ENCODE results near the gene TNFRSF25. TPM values are rescaled to one million over a fixed set of nuclear protein-coding genes. Genes with fewer than 3 reads are reported as not detected.
A peak's percentile ranks its signal among the peaks of the same experiment; 100 is the strongest.

TNFRSF25 gene
- total and polyA plus RNA-seq, 9 of the 15 experiments (the other 6 are each of a cell fraction or from before 2014, with no cell fraction given): 0.24 to 0.49 TPM; not detected in 7

- DNase-seq (ENCODE audit: extremely low read depth in 1 of 4, low spot score in 3 of 4) (peak; percentile 67 to 95 (median 92)), ATAC-seq (peak; percentile 75), FAIRE-seq (no peak)
- Histone ChIP-seq H3K9ac (ENCODE audit: insufficient read depth in 1 of 2, low read depth in 2 of 2, low read length in 2 of 2) (peak within 1 kb of the TSS in 1 of 2 experiments; percentile 76; a peak in 3 of 4 replicates), H4K20me1 (replicated peaks; ENCODE audit: control insufficient read depth, insufficient read depth, low read length) (peaks cover 49% of the 10 kb centered on the region), H3K9me1 (ENCODE audit: control insufficient read depth, insufficient read depth, low read length) (no peaks in the 10 kb centered on the region), H3K4me3 (peak within 1 kb of the TSS; percentile 22), H3K36me3 (ENCODE audit: control insufficient read depth, insufficient read depth, low read length) (no peaks in the 10 kb centered on the region), H3K4me1 (replicated peaks in 1 of 2; ENCODE audit: control insufficient read depth in 2 of 2, insufficient read depth in 2 of 2, low read length in 2 of 2) (peaks cover 45 to 76% of the 10 kb centered on the region in 2 experiments), H3K27ac (ENCODE audit: extremely low read depth, low read depth, low read length) (no peak within 1 kb of the TSS), H3K79me2 (ENCODE audit: control insufficient read depth, insufficient read depth, low read length) (no peaks in the 10 kb centered on the region), H3K4me2 (ENCODE audit: insufficient read depth, low read length) (peak within 1 kb of the TSS; percentile 67), H3K27me3 (ENCODE audit: control insufficient read depth in 2 of 2, insufficient read depth in 2 of 2, low read length in 2 of 2) (peaks cover 26 to 56% of the 10 kb centered on the region in 2 experiments; a peak in 3 of 5 replicates), H3K9me3 (replicated peaks; ENCODE audit: control insufficient read depth, insufficient read depth, low read depth, low read length) (no peaks in the 10 kb centered on the region), H2AFZ (ENCODE audit: low read depth, low read length) (peak within 1 kb of the TSS; percentile 79)
- intact Hi-C loops (cut with micrococcal nuclease): no loop called here
- 14% methylated on average over 59 of the region's 99 CpGs for WGBS (ENCODE audit: insufficient coverage, low coverage, missing lambda C conversion rate)
- BruUV-seq (replicated peaks): no TSS peak
- in situ Hi-C loops (cut with MboI): no loop called here
- POLR2A ChIA-PET: interaction anchor here (0.6 to 0.7 kb wide), 2 partner anchors 11 to 14 kb away, joined by 3 read pairs; no protein-coding TSS in a partner anchor
- CTCF ChIA-PET (ENCODE audit: low intra/inter-chr PET ratio): interaction anchor here (0.6 to 1.2 kb wide), 2 partner anchors 12 to 62 kb away, joined by 3 to 5 read pairs; no protein-coding TSS in a partner anchor
- TF ChIP-seq, protein P1, sequence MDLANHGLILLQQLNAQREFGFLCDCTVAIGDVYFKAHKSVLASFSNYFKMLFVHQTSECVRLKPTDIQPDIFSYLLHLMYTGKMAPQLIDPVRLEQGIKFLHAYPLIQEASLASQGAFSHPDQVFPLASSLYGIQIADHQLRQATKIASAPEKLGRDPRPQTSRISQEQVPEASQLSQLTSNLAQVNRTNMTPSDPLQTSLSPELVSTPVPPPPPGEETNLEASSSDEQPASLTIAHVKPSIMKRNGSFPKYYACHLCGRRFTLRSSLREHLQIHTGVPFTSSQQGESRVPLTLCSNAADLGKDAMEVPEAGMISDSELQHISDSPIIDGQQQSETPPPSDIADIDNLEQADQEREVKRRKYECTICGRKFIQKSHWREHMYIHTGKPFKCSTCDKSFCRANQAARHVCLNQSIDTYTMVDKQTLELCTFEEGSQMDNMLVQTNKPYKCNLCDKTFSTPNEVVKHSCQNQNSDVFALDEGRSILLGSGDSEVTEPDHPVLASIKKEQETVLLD (IDR thresholded peaks at IDR 0.05): no peak
- no peak for TF ChIP-seq MBD2 (IDR thresholded peaks at IDR 0.05; ENCODE audit: borderline replicate concordance, low read depth)
- TF ChIP-seq TGIF2 (CRISPR knock-in tag; IDR thresholded peaks at IDR 0.05): no peak; the same call in 1 of the 2 replicates
- TF ChIP-seq, protein P2, sequence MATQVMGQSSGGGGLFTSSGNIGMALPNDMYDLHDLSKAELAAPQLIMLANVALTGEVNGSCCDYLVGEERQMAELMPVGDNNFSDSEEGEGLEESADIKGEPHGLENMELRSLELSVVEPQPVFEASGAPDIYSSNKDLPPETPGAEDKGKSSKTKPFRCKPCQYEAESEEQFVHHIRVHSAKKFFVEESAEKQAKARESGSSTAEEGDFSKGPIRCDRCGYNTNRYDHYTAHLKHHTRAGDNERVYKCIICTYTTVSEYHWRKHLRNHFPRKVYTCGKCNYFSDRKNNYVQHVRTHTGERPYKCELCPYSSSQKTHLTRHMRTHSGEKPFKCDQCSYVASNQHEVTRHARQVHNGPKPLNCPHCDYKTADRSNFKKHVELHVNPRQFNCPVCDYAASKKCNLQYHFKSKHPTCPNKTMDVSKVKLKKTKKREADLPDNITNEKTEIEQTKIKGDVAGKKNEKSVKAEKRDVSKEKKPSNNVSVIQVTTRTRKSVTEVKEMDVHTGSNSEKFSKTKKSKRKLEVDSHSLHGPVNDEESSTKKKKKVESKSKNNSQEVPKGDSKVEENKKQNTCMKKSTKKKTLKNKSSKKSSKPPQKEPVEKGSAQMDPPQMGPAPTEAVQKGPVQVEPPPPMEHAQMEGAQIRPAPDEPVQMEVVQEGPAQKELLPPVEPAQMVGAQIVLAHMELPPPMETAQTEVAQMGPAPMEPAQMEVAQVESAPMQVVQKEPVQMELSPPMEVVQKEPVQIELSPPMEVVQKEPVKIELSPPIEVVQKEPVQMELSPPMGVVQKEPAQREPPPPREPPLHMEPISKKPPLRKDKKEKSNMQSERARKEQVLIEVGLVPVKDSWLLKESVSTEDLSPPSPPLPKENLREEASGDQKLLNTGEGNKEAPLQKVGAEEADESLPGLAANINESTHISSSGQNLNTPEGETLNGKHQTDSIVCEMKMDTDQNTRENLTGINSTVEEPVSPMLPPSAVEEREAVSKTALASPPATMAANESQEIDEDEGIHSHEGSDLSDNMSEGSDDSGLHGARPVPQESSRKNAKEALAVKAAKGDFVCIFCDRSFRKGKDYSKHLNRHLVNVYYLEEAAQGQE (IDR thresholded peaks at IDR 0.05; ENCODE audit: borderline replicate concordance): no peak
- TF ChIP-seq, protein P2 (CRISPR knock-in tag; IDR thresholded peaks at IDR 0.05; ENCODE audit: low read depth): no peak
- TF ChIP-seq DEAF1 (CRISPR knock-in tag; IDR thresholded peaks at IDR 0.05): no peak
- no peak for TF ChIP-seq THRB (CRISPR knock-in tag; conservative IDR thresholded peaks at IDR 0.05)
Measured at GRCh38 chr1:6424619-6425593, 41.1 kb downstream of the TNFRSF25 start, which contains the start of gene ESPN. ESPN (plus strand) TSS chr1:6424776; CDS start chr1:6424956, 180 bp downstream.
